KOPT-K1 (cell line): ENCODE results near the gene OR2C3.

Source experiments
- H3K27ac ChIP-seq: fragments of 200-600 bp; sonication (generic); 2 replicates; pipeline ENCODE4 v1.5.1; 2016; ENCODE audit warnings: antibody characterized with exemption, mild to moderate bottlenecking, low read depth, low read length; ENCODE audit not compliant: poor library complexity, severe bottlenecking
- H3K36me3 ChIP-seq: fragments of 200-600 bp; sonication (generic); 2 replicates; pipeline ENCODE4 v1.5.1; 2017; ENCODE audit warnings: antibody characterized with exemption, mild to moderate bottlenecking, low read length, moderate library complexity; ENCODE audit not compliant: insufficient read depth
- H3K9me3 ChIP-seq: fragments of 200-600 bp; sonication (generic); 2 replicates; pipeline ENCODE4 v1.5.1; 2017; ENCODE audit warnings: antibody characterized with exemption, low read length, mild to moderate bottlenecking; ENCODE audit not compliant: insufficient read depth, poor library complexity, severe bottlenecking

The OR2C3 gene

DNA sequence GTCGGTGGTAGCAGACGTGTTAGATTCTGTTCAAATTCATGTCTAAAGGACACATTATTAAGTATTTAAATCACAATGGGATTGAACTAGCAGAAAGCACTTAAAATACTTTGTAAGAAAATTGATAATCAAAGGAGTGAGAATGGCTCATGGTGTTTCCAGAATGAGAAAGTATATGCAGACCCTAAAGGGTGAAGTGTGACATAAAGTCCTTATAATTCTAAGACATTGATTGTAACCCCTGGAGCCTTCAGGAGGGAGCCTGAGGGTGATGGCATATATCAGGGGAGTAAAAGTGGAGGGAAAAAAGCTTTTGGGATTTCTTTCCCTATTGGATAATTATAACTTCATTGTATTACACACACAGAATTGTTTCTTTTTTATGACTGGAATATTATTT lies at the start of gene OR2C3:
OR2C3 (minus strand) TSS at position 101 of the 400 bp plus-strand sequence. CDS start 3,929 bp downstream, outside the sequence.
- H3K9me3 ChIP-seq, result peaks cover 4% of the 10 kb centered on the region
- no peak within 1 kb of the TSS for H3K27ac ChIP-seq
- H3K36me3 ChIP-seq, result no peaks in the 10 kb centered on the region

GRCh38 chr1:247578946-247579460 lies 42.8 kb upstream of the OR2C3 start:
- no peaks in the 10 kb centered on the region for H3K36me3 ChIP-seq
- no peak overlapping the region for H3K27ac ChIP-seq

GRCh38 chr1:247576514-247576913 lies 40.3 kb upstream of the OR2C3 start:
- Histone ChIP-seq H3K9me3 (no peaks in the 10 kb centered on the region), H3K36me3 (no peaks in the 10 kb centered on the region), H3K27ac (no peak overlapping the region)

More at GRCh38 chr1:247578946-247579460, 42.8 kb upstream of the OR2C3 start:
- no peaks in the 10 kb centered on the region for H3K9me3 ChIP-seq

GRCh38 chr1:247574664-247575063 lies 38.4 kb upstream of the OR2C3 start:
- Histone ChIP-seq H3K9me3 (no peaks in the 10 kb centered on the region), H3K27ac (no peak overlapping the region), H3K36me3 (no peaks in the 10 kb centered on the region)

DNA sequence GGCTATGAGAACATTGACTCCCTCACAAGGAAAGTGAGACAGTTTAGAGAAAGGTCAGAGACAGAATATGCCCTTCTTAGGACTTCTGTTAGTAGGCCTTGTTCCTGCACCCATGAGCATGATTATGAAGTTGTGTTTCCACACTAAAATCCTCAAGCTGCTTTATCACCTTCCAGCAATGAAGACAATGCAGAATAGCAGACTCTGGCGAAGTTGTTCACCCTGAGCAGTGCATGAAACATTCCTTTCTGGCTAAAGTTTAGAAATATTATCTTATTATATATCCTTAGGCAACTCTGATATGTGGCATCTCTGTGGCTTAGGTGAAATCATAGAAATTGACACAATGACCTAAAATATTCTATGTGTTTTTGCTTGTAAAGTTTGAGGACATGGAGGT lies 38.0 kb upstream of the OR2C3 start:
- no peak overlapping the region for H3K27ac ChIP-seq
- no peaks in the 10 kb centered on the region for H3K36me3 ChIP-seq
- H3K9me3 ChIP-seq, result no peaks in the 10 kb centered on the region

- no peak overlapping the region for H3K27ac ChIP-seq
- no peaks in the 10 kb centered on the region for H3K9me3 ChIP-seq
- H3K36me3 ChIP-seq, result no peaks in the 10 kb centered on the region
These were observed 26.0 kb upstream of the OR2C3 start for GRCh38 chr1:247562198-247562597.

DNA sequence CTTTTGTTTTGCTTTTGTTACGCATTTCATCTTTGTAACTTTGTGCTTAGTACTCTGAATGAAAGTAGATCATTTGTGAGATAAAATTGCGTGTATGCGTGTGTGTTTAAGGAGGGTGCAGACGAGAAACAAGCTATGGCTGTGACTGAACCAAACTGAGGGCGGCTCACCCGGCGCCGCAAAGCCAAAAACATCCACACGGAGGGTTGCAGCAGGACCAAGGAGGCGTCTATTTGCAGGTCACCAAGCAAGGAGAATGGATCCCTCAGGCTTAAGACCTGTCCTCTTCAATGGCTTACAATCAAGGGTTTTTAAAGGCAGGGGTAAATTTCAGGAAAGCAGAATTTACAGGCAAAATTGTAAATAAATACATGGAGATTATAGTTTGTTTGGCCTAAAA lies 25.5 kb upstream of the OR2C3 start:
- H3K36me3 ChIP-seq, result no peaks in the 10 kb centered on the region
- H3K9me3 ChIP-seq, result no peaks in the 10 kb centered on the region
- H3K27ac ChIP-seq, result no peak overlapping the region

GRCh38 chr1:247557926-247558674 lies 21.9 kb upstream of the OR2C3 start:
- Histone ChIP-seq H3K27ac (no peak overlapping the region), H3K9me3 (no peaks in the 10 kb centered on the region), H3K36me3 (no peaks in the 10 kb centered on the region)

- Histone ChIP-seq H3K27ac (no peak overlapping the region), H3K9me3 (no peaks in the 10 kb centered on the region), H3K36me3 (no peaks in the 10 kb centered on the region)
These were observed 16.0 kb upstream of the OR2C3 start for GRCh38 chr1:247552231-247552630.

- Histone ChIP-seq H3K36me3 (no peaks in the 10 kb centered on the region), H3K27ac (no peak overlapping the region), H3K9me3 (no peaks in the 10 kb centered on the region)
These were observed 15.5 kb upstream of the OR2C3 start for GRCh38 chr1:247551721-247552120.

DNA sequence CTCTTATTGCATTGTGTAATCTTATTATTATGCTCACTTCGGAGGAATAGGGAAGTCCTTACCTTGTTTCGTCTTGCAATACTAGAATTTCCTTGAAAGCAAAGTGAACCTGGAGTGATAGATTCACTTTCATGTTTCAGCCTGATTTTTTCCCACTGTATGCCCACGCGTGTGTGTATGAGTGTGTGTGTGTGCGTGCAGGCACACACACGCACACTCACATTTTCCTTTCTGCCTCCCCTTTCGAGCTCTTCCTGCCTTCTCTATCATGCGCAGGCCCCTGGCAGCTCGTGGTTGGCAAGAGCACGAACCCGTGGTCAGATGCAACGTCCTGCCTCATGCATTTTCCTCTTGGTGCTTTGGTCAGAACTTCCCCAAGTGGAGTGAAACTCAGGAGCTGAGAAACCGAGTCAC lies 12.5 kb upstream of the OR2C3 start, which contains the start of gene GCSAML:
GCSAML (plus strand) TSS at position 366 of the 414 bp plus-strand sequence. CDS start 58 bp downstream, outside the sequence.
- H3K36me3 ChIP-seq, result no peaks in the 10 kb centered on the region
- H3K9me3 ChIP-seq, result no peaks in the 10 kb centered on the region
- H3K27ac ChIP-seq, result no peak within 1 kb of the TSS

DNA sequence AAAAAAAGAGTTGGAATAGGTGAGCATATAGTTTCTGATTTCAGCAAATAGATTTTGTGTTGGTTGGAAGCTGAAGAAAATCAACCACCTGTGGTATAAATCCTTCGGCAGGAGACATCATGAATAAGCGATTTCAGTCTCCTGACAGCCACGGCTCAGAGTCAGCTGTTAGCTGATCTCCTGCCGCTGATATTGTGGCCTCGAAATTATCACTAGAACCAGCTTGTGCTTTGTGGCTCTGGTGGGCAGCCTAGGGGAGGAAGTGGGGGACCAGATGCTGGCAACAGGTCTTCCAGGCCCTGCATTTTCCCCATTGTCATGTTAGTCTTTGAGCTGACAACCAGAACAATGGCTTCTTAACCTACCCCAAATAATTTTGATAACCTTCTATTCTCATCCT lies 11.9 kb upstream of the OR2C3 start:
- Histone ChIP-seq H3K36me3 (no peaks in the 10 kb centered on the region), H3K9me3 (no peaks in the 10 kb centered on the region), H3K27ac (no peak overlapping the region)

GRCh38 chr1:247542811-247543210 lies 6.6 kb upstream of the OR2C3 start:
- no peak overlapping the region for H3K27ac ChIP-seq
- H3K36me3 ChIP-seq, result no peaks in the 10 kb centered on the region
- no peaks in the 10 kb centered on the region for H3K9me3 ChIP-seq

DNA sequence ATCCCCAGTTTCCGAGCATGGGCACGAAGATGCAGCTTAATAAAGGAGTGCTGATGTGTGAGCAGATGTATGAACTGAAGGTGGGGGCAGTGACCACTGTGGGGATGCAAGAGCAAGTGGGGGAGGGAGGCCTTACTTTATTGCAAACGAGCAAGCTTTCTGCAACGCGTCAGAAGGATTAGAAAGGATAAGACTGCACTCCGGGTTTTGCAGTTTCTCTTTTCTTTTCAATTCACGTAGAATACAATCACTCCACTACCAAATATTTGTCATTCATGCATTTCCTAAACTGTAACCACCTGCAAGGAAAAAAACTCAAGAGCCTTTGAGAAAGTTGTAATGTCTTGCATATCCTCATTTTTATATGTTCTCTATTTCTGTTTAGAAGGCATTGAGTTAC lies 4.3 kb upstream of the OR2C3 start:
- H3K27ac ChIP-seq, result no peak overlapping the region
- no peaks in the 10 kb centered on the region for H3K36me3 ChIP-seq
- no peaks in the 10 kb centered on the region for H3K9me3 ChIP-seq

DNA sequence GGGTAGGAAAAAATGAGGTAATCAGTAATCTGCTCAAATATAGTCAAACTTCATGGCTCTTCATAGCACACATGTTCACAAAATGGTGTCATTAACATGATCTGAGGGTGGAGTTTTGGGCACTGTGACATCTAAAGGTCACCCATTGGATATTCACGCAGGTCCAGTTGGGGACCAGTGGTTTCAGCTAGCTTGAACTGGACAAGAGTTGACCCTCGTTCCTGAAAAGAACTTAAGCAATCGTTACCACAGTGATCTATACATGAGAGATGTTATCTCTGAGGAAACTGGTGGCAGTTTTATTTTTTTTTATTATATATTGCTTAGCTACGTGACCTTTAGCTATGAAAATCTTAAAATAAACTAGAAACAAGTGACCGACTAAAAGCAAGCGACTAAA lies 3.0 kb upstream of the OR2C3 start:
- Histone ChIP-seq H3K36me3 (no peaks in the 10 kb centered on the region), H3K9me3 (no peaks in the 10 kb centered on the region), H3K27ac (no peak overlapping the region)

DNA sequence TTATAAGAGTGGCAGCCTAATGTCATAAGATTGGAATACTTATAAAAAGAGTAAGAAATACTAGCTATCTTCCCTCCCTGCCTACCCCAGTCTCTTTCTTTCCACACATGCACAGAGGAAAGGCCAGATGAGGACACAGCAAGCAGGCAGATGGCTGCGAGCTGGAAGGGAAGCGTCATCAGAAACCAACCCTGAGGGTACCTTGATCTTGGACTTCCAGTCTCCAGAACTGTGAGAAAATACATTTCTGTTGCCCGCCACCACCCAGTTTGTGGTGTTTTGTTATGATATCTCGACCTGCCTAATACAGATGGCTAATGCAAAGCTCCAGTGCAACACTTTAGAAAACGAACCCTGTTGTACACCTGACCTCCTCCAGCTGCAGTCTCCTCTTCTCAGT lies 2.3 kb upstream of the OR2C3 start:
- H3K27ac ChIP-seq, result no peak overlapping the region

More for the DNA sequence above, 2.3 kb upstream of the OR2C3 start:
- Histone ChIP-seq H3K36me3 (no peaks in the 10 kb centered on the region), H3K9me3 (no peaks in the 10 kb centered on the region)
